ENCODE data around the gene PKNOX2. TPM values are rescaled to one million over a fixed set of nuclear protein-coding genes. Genes with fewer than 3 reads are reported as not detected.

PKNOX2 gene
- total and polyA plus RNA-seq, 9 of the 15 experiments (the other 6 are each of a cell fraction or from before 2014, with no cell fraction given), result not detected

DNA sequence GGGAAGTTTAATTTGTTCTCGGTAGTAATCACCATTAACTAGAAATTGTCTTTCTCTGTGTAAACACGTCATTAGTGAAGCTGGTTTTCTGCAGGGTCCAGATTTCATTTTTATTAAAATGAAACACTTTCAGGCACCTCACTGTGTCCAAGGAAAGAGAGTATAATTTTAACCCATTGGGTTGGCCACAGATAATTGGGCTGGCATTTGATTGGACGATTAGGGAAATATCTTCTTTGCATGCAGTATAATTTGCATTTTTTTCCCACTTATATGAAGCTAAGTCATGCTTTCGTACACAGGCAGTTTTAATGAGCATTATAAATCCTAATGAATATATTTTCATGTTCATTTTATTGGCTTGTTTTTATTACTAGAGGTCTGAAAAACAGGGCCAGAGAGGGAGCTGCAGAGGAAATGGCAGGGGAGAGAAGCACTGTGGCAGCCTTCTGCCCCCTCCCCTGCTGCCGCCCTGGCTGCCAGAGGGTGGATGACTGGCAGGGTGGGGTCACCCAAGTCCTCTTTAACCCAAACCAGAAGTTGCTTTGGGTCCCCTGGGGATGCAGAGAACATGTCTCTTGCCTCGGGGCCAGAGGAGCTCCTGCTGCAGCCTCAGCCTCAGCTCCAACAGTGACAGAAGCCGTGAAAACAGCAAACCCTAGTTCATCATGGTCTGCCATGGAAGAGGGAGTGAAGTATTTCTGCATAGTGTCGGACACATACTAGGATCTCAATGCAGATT lies 93.9 kb downstream of the PKNOX2 start:
- FAIRE-seq (no peak), DNase-seq (ENCODE audit: extremely low read depth in 1 of 4, low spot score in 3 of 4) (no peak), ATAC-seq (no peak)
- ChIA-PET POLR2A (interaction anchor here (0.6 to 1.0 kb wide), 3 partner anchors 9 to 587 kb away, joined by 3 read pairs; no protein-coding TSS in a partner anchor), CTCF (ENCODE audit: low intra/inter-chr PET ratio) (interaction anchor here (0.5 kb wide), 1 partner anchor 22 kb away, joined by 3 read pairs; no protein-coding TSS in a partner anchor)
- Histone ChIP-seq H3K4me2 (ENCODE audit: insufficient read depth, low read length) (no peak overlapping the region), H3K9ac (ENCODE audit: insufficient read depth in 1 of 2, low read depth in 2 of 2, low read length in 2 of 2) (no peak overlapping the region), H3K9me1 (ENCODE audit: control insufficient read depth, insufficient read depth, low read length) (no peaks in the 10 kb centered on the region), H4K20me1 (replicated peaks; ENCODE audit: control insufficient read depth, insufficient read depth, low read length) (peaks cover 13% of the 10 kb centered on the region), H3K9me3 (replicated peaks; ENCODE audit: control insufficient read depth, insufficient read depth, low read depth, low read length) (no peaks in the 10 kb centered on the region), H3K79me2 (ENCODE audit: control insufficient read depth, insufficient read depth, low read length) (no peaks in the 10 kb centered on the region), H3K36me3 (ENCODE audit: control insufficient read depth, insufficient read depth, low read length) (no peaks in the 10 kb centered on the region), H3K27me3 (ENCODE audit: control insufficient read depth in 2 of 2, insufficient read depth in 2 of 2, low read length in 2 of 2) (peaks cover 26 to 64% of the 10 kb centered on the region in 2 experiments), H3K4me1 (replicated peaks in 1 of 2; ENCODE audit: control insufficient read depth in 2 of 2, insufficient read depth in 2 of 2, low read length in 2 of 2) (peaks cover 0 to 4% of the 10 kb centered on the region in 2 experiments; a peak in 1 of 5 replicates), H2AFZ (ENCODE audit: low read depth, low read length) (no peak overlapping the region), H3K27ac (ENCODE audit: extremely low read depth, low read depth, low read length) (no peak overlapping the region), H3K4me3 (no peak overlapping the region)
- in situ Hi-C loops (cut with MboI) (no loop called here), intact Hi-C loops (cut with micrococcal nuclease) (no loop called here)
- BruUV-seq (replicated peaks), result no TSS peak
- WGBS (ENCODE audit: insufficient coverage, low coverage, missing lambda C conversion rate), result 0% methylated on average over 8 of the region's 8 CpGs
- TF ChIP-seq BRCA1 (IDR thresholded peaks at IDR 0.05) (no peak), BRCA1 (CRISPR knock-in tag; IDR thresholded peaks at IDR 0.05) (no peak)
- TF ChIP-seq, protein P1, sequence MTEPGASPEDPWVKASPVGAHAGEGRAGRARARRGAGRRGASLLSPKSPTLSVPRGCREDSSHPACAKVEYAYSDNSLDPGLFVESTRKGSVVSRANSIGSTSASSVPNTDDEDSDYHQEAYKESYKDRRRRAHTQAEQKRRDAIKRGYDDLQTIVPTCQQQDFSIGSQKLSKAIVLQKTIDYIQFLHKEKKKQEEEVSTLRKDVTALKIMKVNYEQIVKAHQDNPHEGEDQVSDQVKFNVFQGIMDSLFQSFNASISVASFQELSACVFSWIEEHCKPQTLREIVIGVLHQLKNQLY (CRISPR knock-in tag; conservative IDR thresholded peaks at IDR 0.05), result no peak

DNA sequence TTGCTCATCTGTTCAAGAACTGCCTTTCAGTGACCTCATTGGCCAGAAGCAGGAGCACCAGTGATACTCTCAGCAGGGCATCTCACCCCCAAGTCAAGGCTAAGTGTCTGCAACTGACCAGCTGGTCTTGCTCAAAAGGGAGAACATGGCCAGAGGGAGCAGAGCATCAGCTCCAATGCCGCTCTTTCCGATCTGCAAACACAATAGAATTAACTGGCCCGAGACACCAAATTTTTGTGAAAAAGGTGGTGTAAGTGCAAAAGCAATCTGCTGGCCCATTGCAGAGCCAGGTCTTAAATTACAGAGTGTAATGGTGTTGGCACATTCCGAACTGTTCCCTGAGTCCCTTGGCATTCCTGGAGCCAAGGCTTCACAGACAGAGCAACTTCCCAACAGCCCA lies 97.0 kb downstream of the PKNOX2 start:
- Histone ChIP-seq H3K9me1 (ENCODE audit: control insufficient read depth, insufficient read depth, low read length) (no peaks in the 10 kb centered on the region), H3K9ac (ENCODE audit: insufficient read depth in 1 of 2, low read depth in 2 of 2, low read length in 2 of 2) (no peak overlapping the region), H2AFZ (ENCODE audit: low read depth, low read length) (no peak overlapping the region), H3K27ac (ENCODE audit: extremely low read depth, low read depth, low read length) (no peak overlapping the region), H3K36me3 (ENCODE audit: control insufficient read depth, insufficient read depth, low read length) (no peaks in the 10 kb centered on the region), H3K79me2 (ENCODE audit: control insufficient read depth, insufficient read depth, low read length) (no peaks in the 10 kb centered on the region), H3K27me3 (ENCODE audit: control insufficient read depth in 2 of 2, insufficient read depth in 2 of 2, low read length in 2 of 2) (peaks cover 40 to 69% of the 10 kb centered on the region in 2 experiments), H3K4me2 (ENCODE audit: insufficient read depth, low read length) (no peak overlapping the region), H3K4me1 (replicated peaks in 1 of 2; ENCODE audit: control insufficient read depth in 2 of 2, insufficient read depth in 2 of 2, low read length in 2 of 2) (peaks cover 0 to 6% of the 10 kb centered on the region in 2 experiments; a peak in 1 of 5 replicates), H3K4me3 (no peak overlapping the region), H4K20me1 (replicated peaks; ENCODE audit: control insufficient read depth, insufficient read depth, low read length) (peaks cover 13% of the 10 kb centered on the region), H3K9me3 (replicated peaks; ENCODE audit: control insufficient read depth, insufficient read depth, low read depth, low read length) (no peaks in the 10 kb centered on the region)
- no TSS peak for BruUV-seq (replicated peaks)
- CTCF ChIA-PET (ENCODE audit: low intra/inter-chr PET ratio), result no interaction called here
- ATAC-seq, result no peak
- in situ Hi-C loops (cut with MboI) (no loop called here), intact Hi-C loops (cut with micrococcal nuclease) (no loop called here)
- no peak for DNase-seq (ENCODE audit: extremely low read depth in 1 of 4, low spot score in 3 of 4)
- FAIRE-seq, result no peak
- POLR2A ChIA-PET, result no interaction called here
- TF ChIP-seq SREBF2 (CRISPR knock-in tag; IDR thresholded peaks at IDR 0.05) (no peak), ZNF282 (CRISPR knock-in tag; IDR thresholded peaks at IDR 0.05) (no peak)
- WGBS (ENCODE audit: insufficient coverage, low coverage, missing lambda C conversion rate), result 6% methylated on average over 4 of the region's 4 CpGs
